ENCODE results near the gene NRG2. TPM values are rescaled to one million over a fixed set of nuclear protein-coding genes. Genes with fewer than 3 reads are reported as not detected.

NRG2 gene
- total and polyA plus RNA-seq, 2 experiments from 2014 or later = 0.37 to 1.3 TPM

DNA sequence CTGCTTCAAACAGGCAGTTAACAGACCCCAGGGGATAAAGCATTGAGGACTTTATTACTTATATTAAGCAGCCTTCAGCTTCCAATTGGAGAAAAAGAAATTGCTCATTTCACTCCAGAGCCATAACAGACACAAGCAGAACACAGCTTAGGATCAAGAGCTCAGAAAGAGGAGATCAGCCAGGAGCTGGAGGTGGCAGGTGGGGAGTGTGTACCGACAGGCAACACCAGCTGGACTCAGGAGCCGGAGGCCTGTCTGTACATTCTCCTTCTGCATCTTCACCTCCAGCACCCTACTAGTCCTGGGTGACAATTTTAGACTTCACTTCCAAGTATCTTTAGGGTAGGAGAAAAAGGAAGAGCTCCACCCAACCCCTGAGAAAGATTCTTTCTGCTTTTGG is 35.8 kb downstream of the NRG2 start:
- no peak for DNase-seq (ENCODE audit: low spot score)
- H3F3A ChIP-seq (replicated peaks; ENCODE audit: low read depth) = no peaks in the 10 kb centered on the region
- Mint-ChIP-seq H3K4me1 (peaks cover 13% of the 10 kb centered on the region), H3K27ac (no peak overlapping the region), H3K36me3 (ENCODE audit: low read depth) (no peaks in the 10 kb centered on the region), H3K27me3 (ENCODE audit: insufficient read depth, low read depth, poor library complexity) (no peaks in the 10 kb centered on the region), H3K4me3 (no peak overlapping the region), H3K9me3 (no peaks in the 10 kb centered on the region)
- no peaks in the 10 kb centered on the region for H3K79me2 ChIP-seq (replicated peaks; ENCODE audit: insufficient read depth)
- no peak overlapping the region for H3K4me2 ChIP-seq
- H3K4me3 ChIP-seq = no peak overlapping the region
- peaks cover 4% of the 10 kb centered on the region; the same call in 1 of the 2 replicates for H3K27me3 ChIP-seq (ENCODE audit: insufficient read depth)
- no peaks in the 10 kb centered on the region for H3K36me3 ChIP-seq (ENCODE audit: insufficient read depth)
- no peak for ATAC-seq
- TF ChIP-seq ZNF331 (CRISPR knock-in tag; IDR thresholded peaks at IDR 0.05; ENCODE audit: low read depth) (no peak), ZNF114 (CRISPR knock-in tag; IDR thresholded peaks at IDR 0.05) (no peak), EZH2 (IDR thresholded peaks at IDR 0.05; ENCODE audit: low read depth, unreplicated experiment) (no peak), JUNB (IDR thresholded peaks at IDR 0.05; ENCODE audit: unreplicated experiment) (no peak), CTCF (conservative IDR thresholded peaks at IDR 0.05; ENCODE audit: low read depth in 2 of 2) (no peak), ZNF462 (CRISPR knock-in tag; IDR thresholded peaks at IDR 0.05) (no peak), STAT1 (IDR thresholded peaks at IDR 0.05; ENCODE audit: unreplicated experiment) (no peak), POLR2AphosphoS5 (IDR thresholded peaks at IDR 0.05; ENCODE audit: low read depth) (no peak), CREB1 (CRISPR knock-in tag; IDR thresholded peaks at IDR 0.05; ENCODE audit: low read depth) (no peak), EZH2phosphoT487 (IDR thresholded peaks at IDR 0.05; ENCODE audit: unreplicated experiment) (no peak), NANOG (IDR thresholded peaks at IDR 0.05; ENCODE audit: borderline replicate concordance) (no peak)
- TF ChIP-seq, protein P1, sequence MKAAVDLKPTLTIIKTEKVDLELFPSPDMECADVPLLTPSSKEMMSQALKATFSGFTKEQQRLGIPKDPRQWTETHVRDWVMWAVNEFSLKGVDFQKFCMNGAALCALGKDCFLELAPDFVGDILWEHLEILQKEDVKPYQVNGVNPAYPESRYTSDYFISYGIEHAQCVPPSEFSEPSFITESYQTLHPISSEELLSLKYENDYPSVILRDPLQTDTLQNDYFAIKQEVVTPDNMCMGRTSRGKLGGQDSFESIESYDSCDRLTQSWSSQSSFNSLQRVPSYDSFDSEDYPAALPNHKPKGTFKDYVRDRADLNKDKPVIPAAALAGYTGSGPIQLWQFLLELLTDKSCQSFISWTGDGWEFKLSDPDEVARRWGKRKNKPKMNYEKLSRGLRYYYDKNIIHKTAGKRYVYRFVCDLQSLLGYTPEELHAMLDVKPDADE (IDR thresholded peaks at IDR 0.05) = no peak
- TF ChIP-seq, protein P2, sequence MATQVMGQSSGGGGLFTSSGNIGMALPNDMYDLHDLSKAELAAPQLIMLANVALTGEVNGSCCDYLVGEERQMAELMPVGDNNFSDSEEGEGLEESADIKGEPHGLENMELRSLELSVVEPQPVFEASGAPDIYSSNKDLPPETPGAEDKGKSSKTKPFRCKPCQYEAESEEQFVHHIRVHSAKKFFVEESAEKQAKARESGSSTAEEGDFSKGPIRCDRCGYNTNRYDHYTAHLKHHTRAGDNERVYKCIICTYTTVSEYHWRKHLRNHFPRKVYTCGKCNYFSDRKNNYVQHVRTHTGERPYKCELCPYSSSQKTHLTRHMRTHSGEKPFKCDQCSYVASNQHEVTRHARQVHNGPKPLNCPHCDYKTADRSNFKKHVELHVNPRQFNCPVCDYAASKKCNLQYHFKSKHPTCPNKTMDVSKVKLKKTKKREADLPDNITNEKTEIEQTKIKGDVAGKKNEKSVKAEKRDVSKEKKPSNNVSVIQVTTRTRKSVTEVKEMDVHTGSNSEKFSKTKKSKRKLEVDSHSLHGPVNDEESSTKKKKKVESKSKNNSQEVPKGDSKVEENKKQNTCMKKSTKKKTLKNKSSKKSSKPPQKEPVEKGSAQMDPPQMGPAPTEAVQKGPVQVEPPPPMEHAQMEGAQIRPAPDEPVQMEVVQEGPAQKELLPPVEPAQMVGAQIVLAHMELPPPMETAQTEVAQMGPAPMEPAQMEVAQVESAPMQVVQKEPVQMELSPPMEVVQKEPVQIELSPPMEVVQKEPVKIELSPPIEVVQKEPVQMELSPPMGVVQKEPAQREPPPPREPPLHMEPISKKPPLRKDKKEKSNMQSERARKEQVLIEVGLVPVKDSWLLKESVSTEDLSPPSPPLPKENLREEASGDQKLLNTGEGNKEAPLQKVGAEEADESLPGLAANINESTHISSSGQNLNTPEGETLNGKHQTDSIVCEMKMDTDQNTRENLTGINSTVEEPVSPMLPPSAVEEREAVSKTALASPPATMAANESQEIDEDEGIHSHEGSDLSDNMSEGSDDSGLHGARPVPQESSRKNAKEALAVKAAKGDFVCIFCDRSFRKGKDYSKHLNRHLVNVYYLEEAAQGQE (IDR thresholded peaks at IDR 0.05; ENCODE audit: unreplicated experiment) = no peak
- no peak overlapping the region for H3K27ac ChIP-seq (ENCODE audit: low read depth)
- no peak overlapping the region for H2AFZ ChIP-seq
- no peaks in the 10 kb centered on the region for H3K9me2 ChIP-seq (ENCODE audit: insufficient read depth)
- H4K20me1 ChIP-seq (replicated peaks; ENCODE audit: insufficient read depth) = no peaks in the 10 kb centered on the region
- no peaks in the 10 kb centered on the region for H3K4me1 ChIP-seq (ENCODE audit: insufficient read depth)

Measured in GM23338 (cell line).